Activated CD4-positive, alpha-beta T cell treated with anti-CD3 and anti-CD28 coated beads, Interleukin-2, amount 50 U/mL, for 24 hours (primary cell): Measurements from ENCODE around the gene GIPR.
"Not testable (repeated sequence)": the region's sequence is repeated elsewhere in the genome, so short reads cannot be mapped to it uniquely, and the experiment has no call there.

ENCODE experiments used
- DNase-seq, 2 donors: peaks; one replicate each; pipeline ENCODE4 v3.0.0-alpha.2; 2020; ENCODE audit warnings: low read depth in 1 of 2, low spot score in 1 of 2

Gene GIPR, protein sequence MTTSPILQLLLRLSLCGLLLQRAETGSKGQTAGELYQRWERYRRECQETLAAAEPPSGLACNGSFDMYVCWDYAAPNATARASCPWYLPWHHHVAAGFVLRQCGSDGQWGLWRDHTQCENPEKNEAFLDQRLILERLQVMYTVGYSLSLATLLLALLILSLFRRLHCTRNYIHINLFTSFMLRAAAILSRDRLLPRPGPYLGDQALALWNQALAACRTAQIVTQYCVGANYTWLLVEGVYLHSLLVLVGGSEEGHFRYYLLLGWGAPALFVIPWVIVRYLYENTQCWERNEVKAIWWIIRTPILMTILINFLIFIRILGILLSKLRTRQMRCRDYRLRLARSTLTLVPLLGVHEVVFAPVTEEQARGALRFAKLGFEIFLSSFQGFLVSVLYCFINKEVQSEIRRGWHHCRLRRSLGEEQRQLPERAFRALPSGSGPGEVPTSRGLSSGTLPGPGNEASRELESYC

DNA sequence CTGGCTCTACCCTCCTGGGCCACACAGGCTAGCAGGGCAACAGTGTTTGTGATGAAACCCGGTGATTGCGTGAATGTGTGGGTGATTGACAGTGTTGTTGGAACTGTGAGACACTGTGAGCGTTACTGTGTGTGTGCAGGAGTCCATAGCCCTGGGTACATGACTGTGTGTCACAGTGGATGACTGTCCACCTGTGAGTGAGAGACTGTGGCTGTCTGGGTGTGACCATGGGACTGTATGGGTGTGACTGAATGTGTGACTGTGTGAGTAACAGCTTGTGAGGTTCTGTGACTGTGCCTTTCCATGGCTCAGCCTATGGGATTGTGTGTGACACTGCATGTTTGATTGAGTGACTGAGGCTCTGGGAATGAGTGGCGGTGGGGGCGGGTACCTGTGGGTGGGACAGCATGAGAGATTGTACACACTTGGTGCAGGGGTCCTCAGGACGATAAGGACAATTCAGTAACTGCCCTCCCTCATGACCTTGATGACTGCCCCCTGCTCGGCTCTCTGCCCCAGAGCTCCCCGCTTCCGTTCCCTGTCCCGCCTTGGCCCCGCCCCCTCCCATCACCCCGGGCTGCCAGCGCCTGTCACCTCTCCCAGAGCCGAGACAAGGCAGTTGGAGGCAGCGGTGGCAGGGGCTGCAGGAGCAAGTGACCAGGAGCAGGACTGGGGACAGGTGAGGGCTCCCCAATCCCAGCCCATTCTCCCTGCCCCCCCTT, at the start of gene GIPR:
Gene GIPR, plus strand, starts transcription at position 602 of the 722 bp plus-strand sequence. CDS start 1,300 bp downstream, outside the sequence.
- DNase-seq = peak in 1 of 2 donors; percentile 54

DNA sequence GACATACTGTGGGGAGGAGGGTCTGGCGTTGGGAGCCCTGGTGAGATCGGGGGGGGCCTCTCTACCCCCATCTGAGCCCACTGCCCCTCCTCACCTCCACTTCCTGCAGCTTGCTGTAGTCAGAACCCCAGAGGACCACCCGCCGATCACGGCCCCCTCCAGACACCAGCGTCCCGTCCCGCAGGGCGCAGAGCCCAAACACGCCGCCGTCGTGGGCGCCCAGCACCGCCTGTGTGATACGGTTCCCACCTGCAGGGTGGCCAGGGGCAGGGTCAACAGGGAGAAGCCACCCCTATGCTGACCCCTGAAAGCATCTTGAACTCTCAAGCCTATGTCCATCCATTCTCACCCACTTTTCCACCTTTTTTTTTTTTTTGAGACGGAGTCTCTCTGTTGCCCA, 46.6 kb upstream of the GIPR start:
- DNase-seq = no peak

DNA sequence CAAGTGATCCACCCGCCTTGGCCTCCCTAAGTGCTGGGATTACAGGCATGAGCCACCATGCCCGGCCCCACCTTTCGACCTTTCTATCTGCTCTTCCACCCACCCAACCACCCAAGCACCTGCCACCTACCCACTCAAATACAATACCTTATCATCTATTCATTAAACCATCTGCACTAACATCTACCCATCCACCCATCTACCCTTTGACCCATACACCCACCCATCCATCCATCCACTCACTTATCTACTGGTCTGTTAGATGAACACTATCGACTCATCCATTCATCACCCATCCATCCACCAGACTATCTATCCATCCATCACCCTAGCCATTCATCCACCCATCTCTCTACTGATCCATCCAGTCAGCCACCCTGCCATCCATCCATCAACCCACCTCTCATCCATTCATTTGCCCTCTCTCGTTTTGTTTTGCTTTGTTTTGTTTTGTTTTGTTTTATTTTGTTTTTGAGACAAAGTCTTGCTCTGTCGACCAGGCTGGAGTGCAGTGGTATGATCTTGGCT, 46.0 kb upstream of the GIPR start:
- no peak for DNase-seq

DNA sequence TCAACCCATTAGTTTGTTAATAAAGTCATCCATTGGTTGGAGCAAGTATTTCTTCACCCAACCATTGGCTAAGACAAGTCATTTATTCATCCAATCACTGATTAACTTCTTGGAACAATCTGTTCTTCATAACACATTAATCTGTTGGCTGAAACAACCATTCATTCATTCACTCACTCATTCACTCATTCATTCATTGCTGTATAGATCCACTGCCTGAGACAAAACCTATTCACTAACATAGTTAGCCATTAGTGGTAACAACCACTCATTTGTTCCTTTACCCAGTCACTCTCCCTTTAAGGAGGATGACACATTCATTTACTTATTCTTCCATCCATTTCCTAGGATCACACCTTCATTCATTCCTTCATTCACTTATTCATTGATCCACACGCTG, 44.0 kb upstream of the GIPR start:
- DNase-seq = no peak

DNA sequence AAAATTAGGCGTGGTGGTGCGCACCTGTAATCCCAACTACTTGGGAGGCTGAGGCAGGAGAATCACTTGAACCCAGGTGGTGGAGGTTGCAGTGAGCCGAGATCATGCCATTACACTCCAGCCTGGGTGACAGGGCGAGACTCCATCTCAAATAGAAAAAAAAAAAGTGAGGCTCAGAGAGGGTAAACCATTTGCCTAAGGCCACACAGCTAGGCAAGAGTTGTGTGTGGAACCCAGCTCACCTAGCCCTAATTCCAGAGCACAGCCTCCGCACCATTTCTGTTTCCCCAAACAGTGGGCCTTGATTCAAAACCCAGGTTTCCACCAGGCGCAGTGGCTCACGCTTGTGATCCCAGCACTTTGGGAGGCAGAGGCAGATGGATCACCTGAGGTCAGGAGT, 39.8 kb upstream of the GIPR start:
- not testable (repeated sequence) for DNase-seq

DNA sequence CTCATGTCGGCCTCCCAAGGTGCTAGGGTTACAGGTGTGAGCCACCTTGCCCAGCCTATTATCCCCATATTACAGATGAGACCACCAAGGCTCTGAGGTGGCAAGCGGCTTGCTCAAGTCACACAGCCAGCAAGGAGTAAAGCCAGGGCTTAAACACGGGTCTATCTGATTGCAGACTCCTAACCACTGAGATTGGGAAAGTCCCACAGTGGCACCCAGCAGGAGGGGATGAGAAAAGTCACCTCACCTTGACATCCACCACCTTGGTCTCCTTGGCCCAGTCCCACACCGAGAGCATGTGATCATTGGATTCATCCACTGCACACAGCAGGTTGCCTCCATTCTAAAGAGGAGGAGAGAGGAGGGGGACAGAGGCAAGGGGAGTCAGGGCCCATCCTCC, 38.3 kb upstream of the GIPR start:
- no peak for DNase-seq

DNA sequence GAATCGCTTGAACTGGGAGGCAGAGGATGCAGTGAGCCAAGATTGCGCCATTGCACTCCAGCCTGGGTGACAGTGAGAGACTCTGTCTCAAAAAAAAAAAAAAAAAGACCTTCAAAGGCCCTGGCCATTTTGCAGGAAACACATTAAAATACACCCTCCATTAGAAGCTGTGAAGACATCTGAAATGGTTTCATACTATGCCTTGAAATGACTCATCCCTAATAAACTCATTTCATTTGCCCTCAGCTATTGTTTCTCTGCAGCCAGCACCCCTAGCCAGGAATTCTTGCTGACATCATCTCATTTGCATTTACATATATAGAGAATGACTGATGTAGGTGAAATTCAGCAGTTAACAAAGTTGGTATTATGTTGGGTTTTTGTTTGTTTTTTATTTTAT, 37.6 kb upstream of the GIPR start:
- peak in 1 of 2 donors; percentile 39 for DNase-seq

DNA sequence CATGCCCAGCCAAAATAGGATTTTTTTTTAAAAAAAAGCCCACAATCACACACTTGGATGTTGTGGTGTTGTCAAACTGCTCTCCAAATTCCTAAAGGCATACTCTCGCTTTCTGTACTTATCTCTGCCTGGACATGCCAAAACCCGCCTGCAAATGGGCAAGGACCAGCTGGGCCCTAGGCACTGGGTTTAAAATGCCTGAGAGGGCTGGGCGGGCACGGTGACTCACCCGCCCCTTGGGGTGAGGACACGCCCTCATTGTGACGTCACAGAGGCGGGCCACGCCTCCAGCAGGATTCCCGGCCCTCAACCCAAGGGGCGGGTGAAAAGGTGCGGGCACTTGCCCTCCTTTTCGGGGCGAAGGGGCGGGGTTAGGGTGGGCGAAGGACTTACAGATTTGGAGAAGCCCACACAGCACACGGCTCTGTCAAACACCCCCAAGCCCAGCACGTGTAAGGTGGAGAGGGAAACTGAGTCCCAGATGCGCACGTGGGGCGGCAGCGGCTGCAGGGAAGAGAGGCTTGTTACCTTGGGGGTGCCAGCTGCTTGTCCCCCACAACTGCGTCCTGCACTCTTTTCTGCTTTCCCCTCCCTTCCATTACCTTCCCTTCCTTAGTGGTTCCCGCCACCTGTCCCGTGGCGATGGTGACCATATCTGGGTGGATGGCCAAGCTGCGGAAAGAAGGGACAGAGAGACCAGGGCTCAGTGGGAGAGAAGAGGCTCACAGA, 35.4 kb upstream of the GIPR start:
- DNase-seq = peak in 1 of 2 donors; percentile 37

DNA sequence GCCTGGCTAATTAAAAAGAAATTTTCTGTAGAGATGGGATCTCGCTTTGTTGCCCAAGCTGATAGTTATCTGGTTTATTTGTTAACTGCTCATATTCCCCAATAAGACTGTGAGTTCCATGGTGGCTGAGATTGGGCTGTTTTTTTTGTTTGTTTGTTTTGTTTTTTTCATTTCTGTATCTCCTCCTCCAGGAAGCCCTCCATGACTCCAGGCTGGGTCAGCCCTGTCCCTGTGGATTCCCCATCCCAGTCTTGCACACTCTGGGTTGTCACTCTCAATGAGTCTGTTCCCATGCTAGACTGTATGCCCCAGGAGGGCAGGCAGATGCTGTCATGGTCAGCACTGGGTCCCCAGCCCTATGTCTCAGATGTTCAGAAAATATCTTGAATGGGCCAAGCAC, 31.7 kb upstream of the GIPR start:
- no peak for DNase-seq

DNA sequence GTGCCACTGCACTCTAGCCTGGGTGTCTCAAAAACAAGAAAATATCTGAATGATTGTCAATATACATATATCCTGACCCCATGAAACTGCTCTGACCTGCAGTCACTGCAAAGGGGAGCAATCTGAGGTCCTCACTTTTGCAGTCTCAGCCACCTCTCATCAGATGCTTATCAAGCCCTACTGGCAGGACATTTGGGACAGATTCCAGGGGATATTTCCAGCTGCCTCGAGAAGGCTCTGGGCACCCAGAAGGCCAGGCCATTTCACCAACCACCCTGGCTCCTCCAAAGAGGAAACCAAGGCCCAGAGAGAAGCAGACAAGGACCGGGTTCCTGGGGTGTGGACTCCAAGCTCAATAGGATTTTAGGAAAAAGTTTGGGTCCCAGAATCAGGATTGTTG, 31.1 kb upstream of the GIPR start:
- DNase-seq = no peak

DNA sequence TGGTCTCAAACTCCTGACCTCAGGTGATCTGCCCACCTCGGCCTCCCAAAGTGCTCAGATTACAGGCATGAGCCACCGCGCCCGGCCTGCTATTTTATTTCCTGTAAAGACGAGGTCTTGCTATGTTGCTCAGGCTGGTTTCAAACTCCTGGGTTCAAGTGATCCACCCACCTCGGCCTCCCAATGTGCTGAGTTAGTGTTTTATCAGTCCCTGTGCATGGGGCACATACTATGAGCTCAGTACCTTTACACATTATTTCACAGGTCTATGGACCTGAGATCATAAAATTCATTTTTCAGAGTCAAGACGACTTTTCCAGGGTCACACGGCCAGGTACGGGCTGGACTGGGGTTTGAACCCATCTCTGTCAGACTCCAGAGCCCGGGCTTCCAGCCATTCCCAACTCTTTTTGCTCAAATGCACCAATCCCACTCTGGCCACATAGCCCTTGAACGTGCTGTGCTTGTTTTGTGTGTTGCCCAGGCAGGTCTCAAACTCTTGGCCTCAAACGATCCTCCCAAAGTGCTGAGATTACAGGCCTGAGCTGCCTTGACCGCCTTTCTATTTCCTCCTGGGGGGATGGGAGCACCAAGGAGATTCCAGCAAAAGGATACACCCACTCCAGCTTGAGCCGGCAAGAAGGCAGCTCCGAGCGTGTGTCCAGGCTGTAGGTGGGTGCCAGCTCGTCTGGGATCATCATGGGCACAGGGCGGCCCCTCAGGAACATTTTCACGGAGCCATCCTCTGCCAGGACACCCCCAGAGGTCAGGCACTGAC, 29.9 kb upstream of the GIPR start:
- DNase-seq = no peak

DNA sequence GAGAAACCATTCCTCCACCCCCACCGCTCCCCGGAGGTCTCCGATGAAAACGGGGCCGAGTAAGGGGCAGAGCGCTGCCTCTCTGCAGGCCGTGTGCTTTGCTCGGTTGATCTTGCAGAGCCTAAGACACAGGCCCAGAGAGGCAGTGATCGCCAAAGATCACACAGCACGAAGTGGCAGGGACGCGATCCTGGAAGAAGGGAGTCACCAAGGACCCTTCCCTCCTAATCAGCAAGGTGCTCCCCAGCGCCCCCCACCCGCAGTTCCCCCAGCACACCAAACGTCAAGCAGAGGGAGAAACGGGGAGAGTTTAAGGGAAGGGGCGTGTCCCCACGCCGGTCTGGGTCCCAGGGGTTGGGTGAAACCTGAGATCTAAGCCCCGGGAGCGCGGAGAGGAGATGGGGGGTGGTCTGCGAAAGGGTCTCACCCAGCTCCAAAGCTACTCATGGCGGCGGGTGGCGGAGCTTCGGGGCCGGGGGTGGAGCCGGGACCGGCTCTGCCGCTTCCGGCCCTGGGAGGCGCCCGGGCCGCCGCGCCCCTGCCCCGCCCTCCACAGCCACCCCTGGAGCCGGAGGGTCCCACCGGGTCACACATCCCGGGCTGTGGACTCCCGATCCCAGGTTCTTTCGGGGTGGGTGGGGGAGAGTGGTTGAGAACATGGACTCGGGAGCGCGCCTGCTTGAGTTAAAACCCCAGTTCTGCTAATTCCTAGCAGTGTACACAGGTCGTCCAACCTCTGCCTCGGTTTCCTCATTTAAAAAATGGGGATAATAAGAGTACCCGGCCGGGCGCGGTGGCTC, 28.9 kb upstream of the GIPR start, which contains the start of gene EML2:
Gene EML2, minus strand, starts transcription at position 468 of the 800 bp plus-strand sequence. Its CDS starts 21 bp downstream, at position 447.
- DNase-seq = peak in 1 of 2 donors; percentile 23

DNA sequence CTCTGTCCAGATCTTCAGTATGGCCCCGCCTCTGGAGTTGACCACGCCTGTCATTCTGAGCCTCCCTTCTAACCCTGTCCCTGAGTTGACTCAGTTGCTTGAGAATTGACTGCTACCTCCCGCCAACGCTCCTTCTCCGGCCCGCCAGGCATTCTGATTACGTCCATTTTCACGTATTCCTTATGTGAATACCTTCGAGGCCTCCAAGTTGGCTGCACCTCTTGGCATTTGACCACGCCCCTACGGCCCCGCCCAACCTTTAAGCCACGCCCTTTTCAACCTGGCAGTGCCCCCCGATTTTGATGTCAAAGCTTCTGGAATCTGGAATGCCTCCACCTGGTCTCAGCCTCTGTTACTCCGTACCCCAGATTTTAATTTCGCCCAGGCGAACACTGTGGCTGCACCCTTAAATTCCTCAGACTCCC, 27.2 kb upstream of the GIPR start:
- peak in 1 of 2 donors; percentile 24 for DNase-seq

DNA sequence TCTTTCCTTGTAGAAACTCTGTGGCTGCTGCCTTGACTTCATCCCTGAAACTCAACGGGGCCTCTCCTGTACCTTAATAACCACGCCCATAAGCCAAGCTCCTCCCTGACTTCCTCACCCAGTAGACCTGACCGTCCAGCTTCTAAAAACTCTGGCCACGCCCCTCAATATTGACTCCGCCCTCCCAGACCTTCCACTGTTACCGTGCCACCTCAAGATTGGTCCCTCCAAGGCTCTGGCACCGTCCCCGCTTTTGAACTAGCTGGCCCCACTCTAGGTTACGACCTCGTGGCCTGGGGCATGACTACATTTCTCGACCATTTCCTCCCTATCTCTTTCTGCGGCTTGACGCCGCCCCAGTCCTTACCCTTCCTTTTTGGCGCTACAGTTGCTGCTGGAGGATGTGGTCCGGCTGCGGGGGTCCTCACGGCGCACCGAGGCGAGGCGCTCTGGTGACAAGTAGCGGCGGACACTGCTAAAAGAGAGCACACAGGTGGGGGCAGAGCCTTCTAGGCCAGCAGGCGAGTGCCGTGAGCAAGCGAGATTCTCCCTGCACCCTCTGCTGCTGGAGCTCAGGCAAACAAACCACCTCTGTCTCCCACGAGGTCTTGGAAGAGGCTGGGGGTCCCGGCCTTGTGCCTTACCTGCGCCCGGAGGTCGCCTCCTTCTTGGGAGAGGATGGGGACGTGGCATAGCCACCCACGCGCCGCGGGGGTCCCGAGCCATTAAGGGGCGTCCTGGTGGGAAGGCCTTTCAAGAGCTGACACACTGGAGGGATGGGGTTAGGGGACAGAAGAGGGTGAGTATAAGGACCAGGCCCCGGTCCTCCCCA, 26.5 kb upstream of the GIPR start:
- peak; percentile 63 to 80 for DNase-seq

DNA sequence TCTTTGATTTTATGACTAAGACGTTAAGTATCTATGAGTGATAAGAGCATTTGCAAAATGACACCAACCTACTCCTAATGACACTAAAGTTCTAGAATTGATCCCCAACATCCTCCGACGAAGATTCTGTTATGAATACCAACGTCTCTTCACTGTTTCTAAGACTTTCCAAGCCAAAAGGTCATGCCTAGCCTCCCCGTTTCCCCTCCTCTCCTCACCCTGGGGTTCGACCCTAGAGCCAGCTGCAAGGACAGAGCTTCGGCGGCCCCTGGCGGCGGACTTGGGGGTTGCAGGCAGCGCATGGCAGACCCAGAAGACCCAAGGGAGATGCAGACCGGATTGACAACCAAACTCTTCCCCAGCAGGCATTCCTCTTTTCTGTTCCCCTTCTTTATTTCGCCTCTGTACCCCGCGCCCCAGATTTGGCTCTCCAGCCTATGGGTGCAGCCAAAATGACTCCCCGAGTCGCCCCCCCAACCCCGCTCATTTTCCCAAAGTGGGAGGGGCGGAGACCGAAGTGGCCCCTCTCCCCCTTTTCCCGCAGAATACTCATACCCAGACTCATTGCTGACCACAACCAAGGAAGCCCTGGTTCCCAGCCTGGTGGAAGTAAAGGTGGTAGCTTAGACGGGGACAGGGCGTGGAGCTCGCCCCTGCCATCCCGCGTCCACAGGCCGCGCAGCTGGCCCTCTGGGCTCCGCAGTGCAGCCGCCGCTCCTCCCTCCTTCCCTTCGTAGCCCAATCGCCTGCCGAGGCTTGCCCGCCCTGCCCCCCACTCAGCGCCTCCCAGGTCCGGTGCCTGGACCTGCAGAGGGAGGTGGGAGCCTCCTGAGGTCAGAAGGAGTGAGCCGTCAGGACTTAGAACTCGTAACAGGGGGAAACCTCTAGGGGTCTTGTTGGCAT, 24.7 kb upstream of the GIPR start:
- DNase-seq = peak; percentile 95 to 98

DNA sequence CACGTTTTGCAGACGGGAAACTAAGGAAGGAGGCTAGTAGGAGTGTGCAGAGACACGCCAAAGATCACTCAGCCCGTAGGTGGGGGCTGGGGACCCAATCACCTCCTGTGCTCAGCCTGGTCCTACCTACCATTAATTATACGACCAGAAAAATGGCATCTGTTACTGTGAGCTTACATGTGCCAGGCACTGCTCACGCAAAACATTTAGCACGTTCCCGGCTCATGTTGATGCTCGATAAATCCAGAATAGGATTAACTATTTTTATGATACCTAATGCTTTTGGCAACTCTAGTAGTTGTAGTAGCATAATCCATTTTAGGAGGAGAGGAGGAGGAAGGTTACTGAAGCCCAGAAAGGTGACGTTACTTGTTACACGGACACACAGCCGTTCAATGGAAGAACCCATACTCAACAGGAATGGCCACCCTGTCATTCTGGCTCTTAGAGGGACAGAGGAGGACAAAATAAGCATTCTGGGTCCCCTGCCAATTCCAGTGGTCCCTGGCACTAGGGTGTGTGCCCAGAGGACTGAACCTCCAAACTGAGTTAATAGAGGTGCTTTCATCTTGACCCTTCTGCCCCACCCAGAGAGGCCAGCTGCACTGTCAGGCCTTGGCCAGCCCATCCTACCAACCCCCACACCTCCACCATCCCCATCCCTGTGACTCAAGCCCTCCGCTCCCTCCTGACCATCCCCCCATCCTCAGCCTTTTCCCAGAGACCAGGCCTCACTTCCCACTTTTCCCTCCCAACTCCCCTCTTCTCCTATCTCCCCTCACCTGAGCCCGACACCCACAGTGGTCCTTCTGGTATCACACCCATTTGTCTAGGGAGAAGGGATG, 23.9 kb upstream of the GIPR start:
- no peak for DNase-seq
